GM18870 (cell line): ENCODE results near the gene SLC22A2.

Source experiments
- ATAC-seq: cut with Tn5 transposase; IDR thresholded peaks from one replicate; pipeline ENCODE4 v1.9.1; 2021; ENCODE audit warnings: moderate library complexity; ENCODE audit not compliant: unreplicated experiment

SLC22A2 gene

DNA sequence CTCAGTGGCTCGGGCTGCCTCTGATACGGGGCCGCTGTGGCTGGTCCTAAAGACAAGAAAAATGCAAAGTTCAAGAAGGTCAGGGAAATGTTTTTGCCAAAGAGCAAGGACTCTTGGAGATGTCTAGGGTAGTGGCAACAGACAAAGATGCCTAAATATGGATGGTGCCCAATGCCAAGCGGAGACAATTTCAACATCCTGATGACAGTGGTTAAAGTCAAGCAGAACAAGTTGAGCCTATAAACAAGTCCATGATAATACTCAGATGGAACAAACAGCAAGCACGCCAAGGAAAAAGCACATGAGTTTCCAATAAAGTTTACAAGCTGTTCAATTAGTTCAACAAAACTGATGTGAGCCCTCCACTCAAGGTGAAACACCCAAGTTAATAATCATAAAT lies 85.9 kb downstream of the SLC22A2 start:
- ATAC-seq: no peak

DNA sequence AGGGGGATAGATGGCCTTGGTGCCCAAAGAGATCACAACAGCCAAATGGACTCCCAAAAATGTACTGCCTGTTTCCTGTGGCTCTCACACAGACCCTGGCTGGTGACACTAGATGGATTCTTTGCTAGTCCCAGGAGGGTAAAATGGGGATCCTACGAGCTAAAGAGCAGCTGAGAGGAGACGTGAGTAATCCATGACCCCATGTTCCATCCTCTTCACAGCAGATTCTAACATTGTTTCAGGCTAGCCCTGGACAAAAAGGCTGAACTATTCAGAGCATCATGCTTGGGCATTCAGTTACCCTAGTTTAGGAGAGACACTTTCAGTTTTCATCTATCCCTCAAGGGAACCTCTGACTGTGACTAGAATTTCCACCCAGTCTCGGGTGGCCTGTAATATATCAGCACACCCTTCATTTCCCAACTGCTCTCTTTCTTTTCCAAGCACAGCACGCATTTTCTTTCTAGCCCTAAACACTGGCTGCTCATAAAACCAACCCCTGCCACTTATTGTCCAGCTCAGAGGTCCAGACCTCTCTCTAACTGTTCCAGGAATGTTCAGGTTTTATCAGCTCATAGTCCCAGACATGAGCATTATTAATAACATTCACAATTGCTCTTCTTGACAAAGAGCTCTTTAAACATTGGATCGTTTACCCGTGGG lies 88.5 kb downstream of the SLC22A2 start:
- ATAC-seq: no peak

- ATAC-seq: no peak
These were observed 90.8 kb downstream of the SLC22A2 start for GRCh38 chr6:160167604-160168399.
